M059J (cell line): Measurements from ENCODE around the gene UBE2L5. TPM values are rescaled to one million over a fixed set of nuclear protein-coding genes. Genes with fewer than 3 reads are reported as not detected.
"Not testable (repeated sequence)": the region's sequence is repeated elsewhere in the genome, so short reads cannot be mapped to it uniquely, and the experiment has no call there.

ENCODE experiments used
- DNase-seq: peaks from one replicate; pipeline ENCODE4 v3.0.0-alpha.2; 2012; ENCODE audit warnings: low read depth
- total RNA-seq: library from RNA; depleted of rRNA; stranded (reverse); fragments of >200 nt; shearing (Covaris generic); gene quantifications from 2 replicates; pipeline ENCODE4 v1.2.3, GENCODE V29; 2014

UBE2L5 gene
- total RNA-seq, 1 experiment from 2014 or later = not detected

- no peak for DNase-seq
Measured at GRCh38 chr13:30438286-30438685, 16.0 kb downstream of the UBE2L5 start.

GRCh38 chr13:30440910-30441703 lies 18.8 kb downstream of the UBE2L5 start:
- peak; percentile 48 for DNase-seq

DNA sequence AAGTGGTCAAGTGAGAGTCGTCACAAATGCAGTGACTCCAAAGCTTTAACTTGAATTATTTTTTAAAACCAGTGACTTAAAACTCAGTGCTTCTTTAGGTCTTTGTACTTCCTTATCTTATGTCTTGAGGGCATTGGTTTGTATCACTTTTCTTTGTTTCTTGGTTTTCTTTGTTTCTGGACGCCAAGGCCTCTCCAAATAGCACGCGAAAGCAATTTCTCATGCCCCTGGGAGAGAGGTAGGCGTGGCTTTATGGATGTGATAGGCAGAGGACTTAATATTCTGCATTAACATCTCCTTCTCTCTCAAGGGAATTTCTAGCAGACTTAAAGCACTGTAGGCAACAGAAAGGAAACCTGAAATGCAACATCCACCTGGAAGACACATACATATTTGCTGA lies 20.6 kb downstream of the UBE2L5 start:
- no peak for DNase-seq

DNA sequence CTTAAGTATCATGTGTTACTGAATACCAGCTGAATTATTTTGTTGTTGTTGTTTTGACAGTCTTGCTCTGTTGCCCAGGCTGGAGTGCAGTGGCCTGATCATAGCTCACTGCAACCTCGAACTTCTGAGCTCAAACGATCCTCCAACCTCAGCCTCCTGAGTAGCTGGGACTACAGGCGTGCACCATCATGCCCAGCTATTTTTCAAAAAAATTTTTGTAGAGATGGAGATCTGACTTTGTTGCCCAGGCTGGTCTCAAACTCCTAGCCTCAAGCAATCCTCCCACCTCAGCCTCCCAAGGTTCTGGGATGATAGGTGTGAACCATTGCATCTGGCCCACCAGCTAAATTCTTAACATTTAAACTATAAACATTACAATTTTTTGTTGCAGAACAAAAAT lies 21.2 kb downstream of the UBE2L5 start:
- DNase-seq = not testable (repeated sequence)

- no peak for DNase-seq
Measured at GRCh38 chr13:30443957-30444404, 21.7 kb downstream of the UBE2L5 start.

DNA sequence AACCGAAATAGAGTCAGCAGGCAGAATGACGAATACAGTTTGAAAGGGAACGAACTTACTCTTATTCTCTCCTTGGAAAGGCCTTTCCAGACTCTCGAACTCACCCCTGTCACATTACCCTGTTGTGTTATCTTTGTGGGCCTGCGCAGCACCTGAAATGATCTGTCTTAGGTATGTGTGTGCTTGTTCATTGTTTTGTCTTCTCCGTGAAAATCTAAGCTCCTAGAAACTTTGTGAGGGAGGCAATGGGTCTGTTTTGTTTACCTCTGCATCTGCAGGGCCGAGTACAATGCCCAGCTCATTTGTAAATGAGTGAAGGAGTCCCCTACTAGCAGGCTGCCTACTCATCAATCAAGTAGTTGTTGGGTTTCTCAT lies 23.8 kb downstream of the UBE2L5 start:
- DNase-seq = no peak

DNA sequence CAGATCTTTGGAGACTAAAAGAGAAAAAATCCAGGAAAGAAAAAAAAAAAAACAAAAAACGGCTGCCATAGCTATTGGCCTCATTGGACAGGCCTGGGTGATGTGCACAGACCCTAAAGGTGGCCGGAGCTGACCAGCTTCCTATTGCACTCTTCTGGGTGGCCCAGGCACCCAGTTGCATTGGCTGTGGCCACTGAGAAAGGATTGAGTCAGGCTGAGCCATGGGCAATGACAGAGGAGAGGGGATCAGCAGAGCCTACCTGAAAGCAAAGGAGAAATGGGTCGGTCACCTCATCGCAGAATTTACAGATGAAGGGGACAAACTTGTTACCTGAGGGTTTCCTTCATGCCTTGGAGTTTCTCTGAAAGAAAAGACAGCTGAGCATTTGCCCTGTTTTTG lies 26.1 kb downstream of the UBE2L5 start:
- DNase-seq = no peak

DNA sequence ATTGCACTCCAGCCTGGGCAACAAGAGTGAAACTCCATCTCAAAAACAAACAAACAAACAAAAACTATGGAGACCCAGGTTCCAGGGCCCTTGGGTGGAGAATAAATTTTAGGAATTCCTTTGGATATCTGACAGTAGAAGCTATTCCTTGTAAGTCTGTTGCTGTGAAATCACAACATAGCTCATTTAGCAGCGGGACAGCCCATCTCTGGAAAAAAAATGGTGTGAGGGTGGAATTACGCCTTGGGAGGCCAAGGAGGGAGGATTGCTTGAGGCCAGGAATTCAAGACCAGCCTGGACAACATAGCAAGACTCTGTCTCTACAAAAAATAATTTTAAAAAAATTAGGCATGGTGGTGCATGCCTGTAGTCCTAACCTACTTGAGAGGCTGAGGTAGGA lies 27.8 kb downstream of the UBE2L5 start:
- DNase-seq = no peak

DNA sequence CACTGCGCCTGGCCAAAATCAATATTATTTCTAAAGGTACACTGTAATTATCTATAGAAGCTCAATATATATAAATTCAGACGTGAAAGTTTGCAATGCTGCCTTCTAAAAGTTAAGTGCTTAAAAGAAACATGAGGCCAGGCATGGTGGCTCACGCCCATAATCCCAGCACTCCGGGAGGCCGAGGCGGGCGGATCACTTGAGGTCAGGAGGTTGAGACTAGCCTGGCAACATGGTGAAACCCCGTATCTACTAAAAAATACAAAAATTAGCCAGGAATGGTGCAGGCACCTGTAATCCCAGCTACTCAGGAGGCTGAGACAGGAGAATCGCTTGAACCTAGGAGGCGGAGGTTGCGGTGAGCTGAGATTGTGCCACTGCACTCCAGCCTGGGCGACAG lies 29.2 kb downstream of the UBE2L5 start:
- DNase-seq = not testable (repeated sequence)

- no peak for DNase-seq
Measured at GRCh38 chr13:30453727-30454126, 31.4 kb downstream of the UBE2L5 start.

DNA sequence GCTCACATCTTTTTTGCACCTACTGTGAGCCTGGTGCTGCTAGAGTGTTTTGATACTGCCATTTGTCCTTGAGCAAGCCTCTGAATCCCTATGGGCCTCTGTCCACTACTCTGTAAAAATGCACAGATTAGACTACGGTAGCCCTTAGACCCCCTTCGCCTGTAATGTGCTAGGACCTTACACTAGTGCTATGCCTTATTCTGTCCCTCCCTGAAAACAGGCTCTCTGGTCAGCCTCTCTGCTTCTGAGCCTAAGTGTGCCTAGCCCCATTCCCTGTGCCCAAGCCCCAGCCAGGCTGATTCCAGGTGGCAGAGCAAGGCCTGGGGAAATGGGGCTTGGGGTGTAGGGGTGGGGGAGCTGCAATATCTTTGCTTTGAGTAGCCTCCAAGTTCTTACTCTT lies 32.7 kb downstream of the UBE2L5 start:
- DNase-seq = no peak

DNA sequence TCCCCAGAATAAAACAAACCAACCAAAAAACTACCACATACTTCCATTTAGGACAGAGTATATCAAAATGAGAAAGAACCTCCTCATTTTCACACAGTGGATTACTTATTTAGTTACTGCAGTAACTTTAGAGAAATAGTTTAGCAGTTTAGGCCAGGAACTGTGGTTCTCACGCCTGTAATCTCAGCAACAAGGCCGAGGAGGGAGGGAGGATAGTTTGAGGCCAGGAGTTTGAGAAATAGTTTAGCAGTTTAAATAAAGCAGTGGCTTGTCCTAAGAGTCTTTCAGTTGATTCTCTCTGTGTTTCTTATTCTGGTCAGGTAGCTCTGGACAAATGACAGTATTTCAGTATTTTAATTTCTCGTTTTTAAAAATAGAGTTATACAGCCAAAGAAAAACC lies 34.0 kb downstream of the UBE2L5 start:
- no peak for DNase-seq

DNA sequence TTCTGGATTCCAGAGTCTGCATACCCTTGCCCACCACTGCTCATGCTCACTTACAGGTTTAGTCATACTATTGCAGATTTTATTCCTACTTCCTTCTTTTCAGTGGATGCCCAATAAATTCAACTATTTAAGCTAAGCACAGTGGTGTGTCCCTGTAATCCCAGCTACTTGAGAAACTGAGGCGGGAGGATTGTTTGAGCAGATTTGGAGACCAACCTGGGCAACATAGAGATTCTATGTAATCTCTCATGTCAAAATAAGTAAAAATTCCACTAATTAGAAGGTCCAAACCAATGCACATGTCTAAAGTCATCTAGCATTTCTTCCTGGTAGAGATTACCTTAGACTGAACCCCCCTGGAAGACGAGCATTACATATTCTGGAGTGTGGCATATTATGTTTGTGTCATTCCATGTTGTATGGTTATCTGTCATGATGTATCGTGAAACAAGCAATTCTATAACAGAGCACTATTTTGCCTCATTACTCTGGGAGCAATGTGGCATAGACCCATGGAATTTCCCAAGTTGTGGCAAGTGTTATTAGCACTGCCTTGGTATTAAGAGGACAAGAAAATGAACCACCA lies 35.1 kb downstream of the UBE2L5 start:
- no peak for DNase-seq

DNA sequence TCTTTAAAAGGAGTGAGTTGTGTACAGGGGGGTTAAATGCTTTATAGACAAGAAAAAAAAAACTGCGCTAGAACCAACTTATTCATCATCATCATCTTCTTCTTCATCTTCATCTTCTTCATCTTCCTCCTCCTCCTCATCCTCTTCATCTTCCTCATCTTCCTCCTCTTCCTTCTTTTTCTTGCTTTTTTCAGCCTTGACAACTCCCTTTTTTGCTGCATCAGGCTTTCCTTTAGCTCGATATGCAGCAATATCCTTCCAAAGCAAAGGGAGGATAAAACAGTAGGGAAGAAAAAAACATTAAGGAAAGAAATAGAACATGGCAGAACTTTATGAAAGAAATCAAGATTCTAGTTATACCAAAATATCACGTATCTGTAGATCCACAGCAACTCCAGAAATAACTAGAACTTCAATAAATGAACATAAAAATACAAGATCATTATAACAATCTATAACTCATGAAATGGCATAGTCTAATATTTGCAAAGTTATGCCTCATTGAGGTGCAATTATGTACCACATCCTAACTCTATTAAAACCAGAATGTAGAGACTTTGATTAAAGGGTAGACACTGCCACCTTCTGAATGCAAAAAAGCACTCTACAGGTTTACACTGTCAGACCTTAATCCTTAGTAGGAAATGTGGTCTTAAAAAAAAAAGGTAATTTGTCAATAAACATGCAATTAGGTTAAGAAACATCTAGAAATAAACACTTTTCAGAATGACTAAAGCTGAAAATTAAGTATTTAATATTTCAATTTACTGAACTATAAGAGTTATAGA lies 39.2 kb downstream of the UBE2L5 start:
- peak; percentile 31 for DNase-seq

DNA sequence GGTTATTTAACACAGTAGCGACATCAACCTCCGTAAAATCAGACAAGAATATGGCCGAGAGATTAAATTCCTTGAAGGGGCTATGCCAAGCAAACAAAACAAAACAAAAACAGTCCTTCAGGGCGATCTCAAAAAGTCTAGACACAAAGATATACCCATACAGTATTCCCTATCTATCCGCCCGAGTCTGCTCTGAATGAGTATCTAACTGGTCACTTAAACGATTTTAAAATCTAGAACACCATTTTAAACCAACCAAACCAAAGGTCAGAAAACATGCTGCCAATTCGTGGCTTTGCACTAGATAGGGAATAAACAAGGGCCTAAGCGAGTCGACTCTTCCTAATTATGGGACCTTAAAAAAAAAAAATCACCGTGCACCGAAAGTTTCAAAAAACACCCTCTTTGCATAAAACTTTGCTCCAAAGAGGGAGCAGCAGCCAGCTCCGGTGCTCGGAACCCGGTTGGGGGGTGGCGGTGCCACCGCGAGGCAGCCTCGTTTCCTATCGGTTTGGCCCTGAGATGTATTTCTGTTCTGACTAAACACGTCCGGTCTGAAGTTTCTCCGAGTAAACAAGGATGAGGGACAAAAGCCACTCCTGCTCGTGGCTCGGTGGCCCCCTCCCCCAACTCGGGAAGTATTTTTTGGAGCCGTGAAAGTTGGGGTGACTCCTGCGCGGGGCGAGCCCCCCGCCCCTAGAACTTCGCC lies 41.6 kb downstream of the UBE2L5 start:
- DNase-seq = peak; percentile 63

GRCh38 chr13:30464496-30465342 lies 42.4 kb downstream of the UBE2L5 start:
- peak; percentile 68 for DNase-seq

- DNase-seq = no peak
Measured at GRCh38 chr13:30465343-30465592, 43.0 kb downstream of the UBE2L5 start.

- DNase-seq = peak; percentile 99
Measured at GRCh38 chr13:30465593-30466357, 43.5 kb downstream of the UBE2L5 start, which contains the start of gene HMGB1. Gene HMGB1, minus strand, starts transcription at chr13:30465936. Its CDS starts 2,256 bp downstream, at chr13:30463680.

GRCh38 chr13:30466358-30466714 lies 44.0 kb downstream of the UBE2L5 start:
- peak; percentile 57 for DNase-seq

DNA sequence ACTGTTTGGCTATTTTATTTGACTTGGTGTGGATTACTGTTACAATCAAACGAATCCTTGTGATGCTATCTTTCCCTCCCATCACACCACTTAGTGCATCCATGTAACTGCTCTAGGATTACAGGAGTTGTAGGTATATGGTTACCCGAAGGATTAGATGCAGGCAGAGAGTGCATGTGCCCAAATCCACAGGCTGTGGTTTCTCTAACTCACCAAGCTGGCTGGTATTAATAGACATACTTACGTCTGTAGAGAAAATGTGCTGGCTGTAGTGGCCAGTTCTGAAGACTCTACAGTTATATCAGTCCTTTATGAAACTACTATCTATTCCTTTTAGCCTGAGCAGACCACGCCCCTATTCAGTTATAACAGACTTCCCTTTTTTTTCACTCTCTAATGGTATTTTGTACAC lies 44.6 kb downstream of the UBE2L5 start:
- DNase-seq = peak; percentile 55

DNA sequence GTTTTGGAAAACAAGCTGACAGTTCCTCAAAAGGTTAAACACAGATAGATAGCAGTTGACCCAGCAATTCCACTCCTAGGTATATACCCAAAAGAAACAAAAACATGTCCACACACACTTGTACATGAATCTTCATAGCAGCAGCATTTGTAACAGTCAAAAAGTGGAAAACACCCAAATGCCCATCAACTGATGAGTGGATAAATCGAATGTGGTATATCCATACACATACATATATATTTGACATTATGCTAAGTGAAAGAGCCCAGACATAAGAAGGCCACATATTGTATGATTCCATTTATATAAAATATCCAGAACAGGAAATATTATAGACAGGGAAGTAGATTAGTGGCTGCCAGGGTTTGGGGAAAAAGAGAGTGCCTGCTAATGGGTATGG lies 51.4 kb downstream of the UBE2L5 start:
- DNase-seq = no peak
